ENCODE results near the gene RIMS4. TPM values are rescaled to one million over a fixed set of nuclear protein-coding genes. Genes with fewer than 3 reads are reported as not detected.

RIMS4 gene
- total and polyA plus RNA-seq, 10 of the 15 experiments (the other 5 are each of a cell fraction or from before 2014, with no cell fraction given), result under 0.01 to 0.07 (median 0.05) TPM; not detected in 5

DNA sequence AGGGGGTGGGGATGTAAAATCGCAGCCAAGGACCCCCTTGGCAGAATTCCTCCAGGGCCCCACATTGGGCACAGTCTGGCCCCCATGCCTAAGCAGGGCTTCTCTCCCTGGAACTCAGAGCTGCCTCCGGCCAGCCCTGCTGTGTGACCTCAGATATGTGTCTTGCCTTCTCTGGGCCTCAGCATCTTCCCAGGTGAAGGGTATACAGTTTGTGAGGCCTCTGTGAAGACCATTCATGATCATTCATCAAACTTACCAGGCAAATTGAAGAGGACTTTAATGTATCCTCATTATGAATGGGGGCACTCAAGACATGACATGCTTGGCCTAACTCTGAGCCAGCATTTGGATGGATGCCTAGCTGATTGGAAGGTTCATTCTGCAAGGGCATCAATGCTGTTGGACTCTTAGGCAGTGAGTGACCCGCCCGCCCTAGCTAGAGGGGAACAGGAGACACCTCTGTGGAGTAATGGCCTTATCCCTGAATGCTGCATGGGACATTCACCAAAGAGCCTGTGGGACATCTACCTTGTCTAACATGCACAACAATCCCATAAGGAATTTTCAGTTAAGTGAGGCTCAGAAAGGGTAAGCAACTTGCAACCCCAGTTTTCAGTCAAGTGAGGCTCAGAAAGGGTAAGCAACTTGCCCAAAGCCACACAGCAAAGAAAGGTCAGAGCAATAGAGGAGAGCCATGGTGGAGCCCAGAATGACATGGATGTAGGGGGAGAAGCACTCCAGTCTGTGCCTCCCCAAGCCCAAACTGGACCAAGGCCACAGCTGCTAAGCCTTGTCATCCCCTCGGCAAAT, 94.6 kb downstream of the RIMS4 start:
- CTCF ChIA-PET, result interaction anchor here (0.6 kb wide), 1 partner anchor 31 kb away, joined by 3 read pairs; no protein-coding TSS in a partner anchor
- WGBS (ENCODE audit: insufficient coverage, insufficient replicate concordance, low lambda C conversion rate, missing lambda C conversion rate), result 29% methylated on average over 5 of the region's 5 CpGs

More for the DNA sequence above, 94.6 kb downstream of the RIMS4 start:
- ATAC-seq (no peak), DNase-seq (ENCODE audit: low read depth, low spot score) (no peak), FAIRE-seq (no peak)
- H3K4me1 ChIP-seq (ENCODE audit: control insufficient read depth, insufficient read depth, low read length), result no peaks in the 10 kb centered on the region
- no peaks in the 10 kb centered on the region for H3K79me2 ChIP-seq (ENCODE audit: control insufficient read depth, insufficient read depth, low read length)
- H3K36me3 ChIP-seq (ENCODE audit: control insufficient read depth in 2 of 2, insufficient read depth in 2 of 2, low read length in 1 of 2), result no peaks in the 10 kb centered on the region
- intact Hi-C loops (cut with micrococcal nuclease; ENCODE audit: unreplicated experiment) (no loop called here), in situ Hi-C loops (cut with MboI) (no loop called here)
- peaks cover 1 to 3% of the 10 kb centered on the region in 2 experiments; a peak in 2 of 4 replicates for H3K27me3 ChIP-seq (replicated peaks in 1 of 2; ENCODE audit: control insufficient read depth in 2 of 2, insufficient read depth in 2 of 2, low read length in 1 of 2)
- POLR2A ChIA-PET, result no interaction called here
- RAD21 ChIA-PET (ENCODE audit: unreplicated experiment), result no interaction called here
- no peaks in the 10 kb centered on the region for H4K20me1 ChIP-seq (ENCODE audit: control insufficient read depth, insufficient read depth)
- TF ChIP-seq ELK1 (IDR thresholded peaks at IDR 0.05; ENCODE audit: low read depth, low read length) (no peak), GATAD2B (conservative IDR thresholded peaks at IDR 0.05; ENCODE audit: low read depth) (no peak), ZNF592 (IDR thresholded peaks at IDR 0.05) (no peak)
- TF ChIP-seq, protein P1, sequence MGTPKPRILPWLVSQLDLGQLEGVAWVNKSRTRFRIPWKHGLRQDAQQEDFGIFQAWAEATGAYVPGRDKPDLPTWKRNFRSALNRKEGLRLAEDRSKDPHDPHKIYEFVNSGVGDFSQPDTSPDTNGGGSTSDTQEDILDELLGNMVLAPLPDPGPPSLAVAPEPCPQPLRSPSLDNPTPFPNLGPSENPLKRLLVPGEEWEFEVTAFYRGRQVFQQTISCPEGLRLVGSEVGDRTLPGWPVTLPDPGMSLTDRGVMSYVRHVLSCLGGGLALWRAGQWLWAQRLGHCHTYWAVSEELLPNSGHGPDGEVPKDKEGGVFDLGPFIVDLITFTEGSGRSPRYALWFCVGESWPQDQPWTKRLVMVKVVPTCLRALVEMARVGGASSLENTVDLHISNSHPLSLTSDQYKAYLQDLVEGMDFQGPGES (IDR thresholded peaks at IDR 0.05), result no peak
- no peak overlapping the region for H3K4me3 ChIP-seq
- no TSS peak for BruUV-seq (replicated peaks)
- SMC1A ChIA-PET (ENCODE audit: uncharacterized antibody, unreplicated experiment), result no interaction called here
- H3K9ac ChIP-seq (ENCODE audit: control insufficient read depth, insufficient read depth, low read length), result no peak overlapping the region
- H3K4me2 ChIP-seq (ENCODE audit: control insufficient read depth, insufficient read depth), result no peak overlapping the region
- no peak overlapping the region for H3K27ac ChIP-seq (ENCODE audit: control insufficient read depth, insufficient read depth)
- H3K9me3 ChIP-seq (replicated peaks; ENCODE audit: control insufficient read depth, insufficient read depth, low read length), result no peaks in the 10 kb centered on the region
- no peak overlapping the region for H2AFZ ChIP-seq (ENCODE audit: control insufficient read depth, low read depth, low read length)
